A673 (cell line): ENCODE data around the gene SAMHD1.

ENCODE experiments used
- CTCF ChIP-seq: fragments of 300-800, 200-600 bp; sonication (generic); conservative IDR thresholded peaks from 2 replicates; pipeline ENCODE4 v1.5.1; 2017; ENCODE audit warnings: low read depth, mild to moderate bottlenecking, antibody characterized with exemption, low read length, moderate library complexity, mixed read lengths
- EZH2 ChIP-seq: fragments of 200-600 bp; sonication (generic); IDR thresholded peaks from 2 replicates; pipeline ENCODE4 v1.6.1; 2017; ENCODE audit warnings: borderline replicate concordance, low read depth, mild to moderate bottlenecking, mixed read lengths, antibody characterized with exemption, low read length; ENCODE audit not compliant: poor library complexity, severe bottlenecking

- TF ChIP-seq CTCF (no peak), EZH2 (no peak)
These were observed 27.1 kb downstream of the SAMHD1 start for GRCh38 chr20:36924167-36925045.
